GM21447 (cell line): ENCODE results near the gene ENC1.

Source experiments
- ATAC-seq: cut with Tn5 transposase; IDR thresholded peaks from one replicate; pipeline ENCODE4 v1.9.1; 2021; ENCODE audit not compliant: unreplicated experiment

The ENC1 gene

GRCh38 chr5:74632947-74633356 is 7.6 kb downstream of the ENC1 start:
- ATAC-seq: no peak

DNA sequence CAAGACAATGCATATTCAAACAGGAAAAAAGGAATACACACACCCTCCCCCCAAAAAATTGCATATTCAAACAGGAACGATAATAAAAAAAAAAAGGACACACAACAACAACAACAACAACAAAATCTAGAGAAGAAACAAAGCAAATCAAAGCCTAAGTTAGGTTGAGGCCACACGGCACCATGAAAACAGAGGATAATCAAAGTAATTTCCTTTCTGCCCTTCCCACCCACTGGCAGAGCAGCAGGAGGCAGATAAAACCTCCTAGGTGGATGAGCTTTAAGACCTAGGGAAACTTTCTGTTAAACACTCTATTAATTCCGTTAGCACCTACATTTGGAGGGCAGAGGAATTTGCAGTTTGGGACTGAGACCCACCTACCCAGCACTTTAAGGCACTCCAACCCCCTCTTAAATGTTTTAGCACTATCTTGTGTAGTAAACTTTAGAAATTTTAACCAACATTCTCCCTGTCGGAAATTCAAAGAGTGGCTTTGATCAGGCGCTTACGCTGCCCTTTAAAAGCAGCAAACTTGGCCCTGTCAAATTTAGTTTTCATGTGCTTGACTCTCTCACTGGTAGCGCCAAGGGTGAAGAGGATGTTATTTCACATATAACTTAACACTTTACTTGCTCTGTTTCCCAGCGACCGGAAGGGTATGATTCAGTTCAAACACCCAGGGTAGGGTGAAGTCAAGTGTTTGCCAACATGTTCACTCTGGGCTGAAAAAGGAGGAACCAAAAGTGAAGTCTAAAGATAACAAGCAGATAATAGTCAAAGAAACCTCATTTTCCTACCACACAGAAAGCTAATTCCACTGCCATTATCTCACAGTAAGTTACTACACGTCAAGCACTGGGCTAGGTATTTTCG is 9.2 kb downstream of the ENC1 start:
- peak; percentile 91 for ATAC-seq

- ATAC-seq: no peak
Measured at GRCh38 chr5:74630453-74631066, 10.0 kb downstream of the ENC1 start.

DNA sequence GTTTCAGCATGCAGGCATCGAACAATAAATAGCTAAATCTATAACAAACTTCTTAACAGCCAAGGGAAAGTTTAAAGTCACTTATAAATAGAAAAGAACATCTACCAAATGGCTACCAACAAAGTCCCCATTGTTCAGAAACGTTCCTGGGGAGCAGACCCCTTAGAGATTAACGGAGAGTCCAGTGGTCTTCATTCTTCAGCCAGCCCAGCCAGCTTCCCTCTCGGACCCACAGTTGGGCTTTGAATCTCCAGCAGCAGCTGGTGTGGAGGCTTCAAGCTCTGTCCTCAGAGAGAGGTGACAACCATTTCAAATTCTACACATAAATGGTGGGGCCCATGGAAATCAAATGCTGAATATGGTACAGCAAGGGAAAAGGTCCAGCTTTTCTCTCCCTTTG is 11.2 kb downstream of the ENC1 start:
- ATAC-seq: no peak

- ATAC-seq: no peak
Measured at GRCh38 chr5:74628359-74628758, 12.2 kb downstream of the ENC1 start.

DNA sequence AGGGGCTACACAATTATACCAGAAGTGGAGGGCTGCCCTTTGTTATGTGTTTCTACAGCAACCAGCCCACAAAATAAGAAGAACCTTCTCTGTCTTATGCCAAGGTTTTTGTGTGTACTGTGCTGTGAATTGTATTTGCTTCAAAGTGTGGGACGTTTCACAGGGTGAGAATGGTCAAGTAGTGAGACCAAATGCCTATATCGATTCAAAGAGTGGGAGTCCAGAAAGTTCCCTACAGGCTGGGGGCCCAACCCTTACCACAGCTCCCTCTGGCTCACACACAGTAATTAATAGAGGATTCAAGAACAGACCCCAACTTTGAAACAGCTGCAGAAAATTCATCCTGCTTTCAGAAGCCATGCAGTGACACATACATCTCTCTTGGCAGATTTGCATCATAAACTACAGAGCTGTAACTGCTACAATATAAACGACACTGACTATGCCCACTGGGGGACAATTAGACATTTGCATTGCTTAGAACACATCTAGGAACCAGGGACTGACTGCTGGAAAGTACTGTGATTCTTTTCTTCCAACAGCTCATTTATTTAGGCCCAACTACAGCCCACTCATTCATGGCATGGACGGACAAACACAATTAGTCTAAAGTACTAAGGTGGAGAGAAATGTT is 12.8 kb downstream of the ENC1 start:
- no peak for ATAC-seq

GRCh38 chr5:74626386-74627222 is 13.9 kb downstream of the ENC1 start:
- ATAC-seq: no peak

DNA sequence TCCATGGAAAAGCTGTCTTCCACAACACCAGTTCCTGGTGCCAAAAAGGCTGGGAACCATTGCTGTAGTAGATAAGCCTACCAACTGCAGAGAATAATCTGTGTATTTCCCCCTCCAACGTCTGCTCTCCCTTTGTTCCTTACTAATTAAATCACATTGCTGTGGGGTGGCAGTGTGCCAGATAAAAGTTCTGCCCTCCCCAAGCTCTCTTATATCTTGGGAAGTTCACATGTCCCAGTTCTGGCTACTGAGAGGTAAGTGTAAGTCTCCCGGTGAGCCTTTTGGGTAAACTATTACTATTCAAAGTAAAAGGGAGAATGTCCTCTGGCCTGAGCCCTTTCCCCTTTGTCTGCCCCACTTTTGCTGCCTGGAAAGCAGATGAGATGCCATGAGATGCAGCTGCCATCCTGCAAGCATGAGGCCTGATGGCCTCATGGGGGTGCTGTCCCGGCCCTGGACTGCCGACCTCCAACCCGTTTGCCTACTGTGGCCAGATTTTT is 14.7 kb downstream of the ENC1 start:
- no peak for ATAC-seq

DNA sequence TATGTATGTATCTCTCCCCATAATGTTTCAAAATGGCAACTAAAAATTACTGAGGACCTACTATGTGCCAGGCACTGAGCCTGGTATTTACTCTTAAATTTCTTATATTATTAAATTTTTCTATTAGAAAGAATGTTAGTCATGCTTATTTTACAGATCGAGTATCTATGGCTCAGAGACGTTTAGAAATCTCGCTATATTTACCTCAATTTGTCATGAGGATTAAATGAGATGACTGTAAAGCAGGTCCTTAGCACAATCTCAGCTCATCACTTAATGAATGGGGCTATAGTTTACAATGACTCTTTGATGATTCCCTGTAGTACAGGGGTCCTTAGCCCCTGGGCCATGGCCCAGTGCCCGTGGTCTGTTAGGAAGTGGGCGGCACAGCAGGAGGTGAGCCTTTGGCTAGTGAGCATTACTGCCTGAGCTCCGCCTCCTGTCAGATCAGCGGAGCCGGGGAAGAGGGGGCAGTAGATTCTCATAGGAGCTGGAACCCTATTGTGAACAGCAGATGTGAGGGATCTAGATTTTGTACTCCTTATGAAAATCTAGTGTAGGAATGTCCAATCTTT is 15.5 kb downstream of the ENC1 start:
- no peak for ATAC-seq

- ATAC-seq: no peak
Measured at GRCh38 chr5:74624501-74624900, 16.0 kb downstream of the ENC1 start.

DNA sequence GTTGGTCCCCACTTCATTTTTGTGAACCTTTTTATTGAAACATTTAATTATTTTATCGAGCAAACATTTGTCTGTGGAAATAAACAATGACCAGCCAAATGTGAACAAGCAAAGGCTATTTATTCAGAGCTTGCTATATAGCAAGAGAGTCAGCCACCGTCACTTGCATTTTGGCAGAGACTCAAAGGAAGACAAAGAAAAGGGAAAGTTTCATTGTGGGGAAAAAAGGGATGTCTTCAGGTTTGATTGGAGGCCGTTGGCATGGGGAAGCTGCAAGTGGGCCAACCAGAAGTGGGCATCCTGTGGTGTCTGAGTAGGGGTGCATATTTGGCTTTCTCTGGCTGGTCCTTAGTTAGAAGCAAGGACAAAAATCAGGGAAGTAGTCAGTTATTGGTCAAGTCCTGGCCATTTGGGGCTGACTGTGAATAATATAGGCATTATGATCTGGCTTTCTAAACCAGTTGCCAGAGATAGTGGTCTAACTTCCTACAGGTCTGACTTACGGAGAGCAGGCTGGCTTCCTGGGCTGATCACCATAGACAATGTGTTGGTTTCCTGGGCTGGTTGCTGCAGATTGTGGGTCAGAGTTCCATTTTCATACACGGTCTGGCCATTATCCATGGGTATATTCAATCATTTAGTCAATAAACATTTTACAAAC is 16.6 kb downstream of the ENC1 start:
- ATAC-seq: no peak

DNA sequence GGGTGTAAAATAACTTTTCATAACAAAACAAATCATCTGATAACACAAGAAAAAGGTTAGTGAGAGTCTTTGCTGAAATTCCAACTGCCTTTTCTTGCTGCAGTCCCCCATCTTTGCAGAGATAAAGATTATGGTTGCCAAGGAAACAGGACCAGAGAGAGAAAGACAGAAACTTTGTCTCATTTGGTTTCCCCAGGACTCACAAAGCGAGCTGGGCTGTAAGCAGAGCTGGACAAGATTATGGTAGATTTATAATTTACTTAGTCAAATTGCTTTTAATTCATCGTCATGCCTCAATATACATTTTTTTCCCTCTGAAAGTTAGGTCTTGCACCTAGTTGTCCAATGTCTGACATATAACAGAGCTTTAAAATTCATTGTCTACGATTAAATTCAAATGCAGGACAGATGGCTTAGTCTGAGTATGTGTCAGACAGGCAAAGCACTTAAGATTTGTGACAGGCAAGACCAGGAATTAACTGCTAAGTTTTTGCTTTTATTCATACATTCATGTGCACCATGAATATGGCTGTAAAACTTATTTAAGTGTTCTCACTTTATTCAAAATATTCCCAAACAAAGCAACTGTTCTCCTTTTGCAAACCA is 17.4 kb downstream of the ENC1 start:
- ATAC-seq: no peak

DNA sequence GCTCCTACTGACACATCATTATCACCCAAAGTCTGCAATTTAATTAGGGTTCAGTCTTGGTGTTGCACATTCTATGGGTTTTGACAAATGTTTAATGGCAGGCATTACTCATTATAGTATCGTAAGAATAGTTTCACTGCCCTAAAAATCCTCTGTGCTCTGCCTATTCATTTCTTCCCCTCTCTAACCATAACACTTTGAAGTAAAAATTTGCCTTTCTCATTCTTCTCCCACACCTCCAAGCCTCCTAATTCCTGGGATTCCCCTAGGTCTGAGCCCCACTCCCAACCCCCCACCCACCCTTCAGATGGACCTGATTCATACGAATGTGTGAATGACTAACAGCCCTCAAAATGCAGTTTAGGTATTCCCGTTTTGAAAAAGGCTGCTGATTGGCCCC is 18.4 kb downstream of the ENC1 start:
- no peak for ATAC-seq

DNA sequence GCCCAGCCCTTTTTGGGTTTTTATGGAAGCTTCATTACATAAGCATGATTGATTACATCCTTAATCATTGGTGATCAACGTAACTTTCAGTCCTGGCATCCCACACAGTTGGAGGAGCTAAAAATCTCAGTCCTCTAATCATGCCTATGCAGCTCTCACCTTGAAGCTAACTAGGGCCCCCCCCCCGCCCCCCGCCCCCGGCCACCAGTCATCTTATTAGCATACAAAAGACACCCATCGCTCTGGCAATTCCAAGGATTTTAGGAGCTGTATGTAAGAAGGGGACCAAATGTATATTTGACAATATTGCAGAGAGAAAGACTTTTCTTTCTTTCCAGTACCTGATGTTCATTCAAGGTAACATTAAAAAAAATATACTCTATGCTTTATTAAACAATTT is 19.0 kb downstream of the ENC1 start:
- no peak for ATAC-seq

GRCh38 chr5:74619308-74619707 is 21.2 kb downstream of the ENC1 start:
- ATAC-seq: no peak

DNA sequence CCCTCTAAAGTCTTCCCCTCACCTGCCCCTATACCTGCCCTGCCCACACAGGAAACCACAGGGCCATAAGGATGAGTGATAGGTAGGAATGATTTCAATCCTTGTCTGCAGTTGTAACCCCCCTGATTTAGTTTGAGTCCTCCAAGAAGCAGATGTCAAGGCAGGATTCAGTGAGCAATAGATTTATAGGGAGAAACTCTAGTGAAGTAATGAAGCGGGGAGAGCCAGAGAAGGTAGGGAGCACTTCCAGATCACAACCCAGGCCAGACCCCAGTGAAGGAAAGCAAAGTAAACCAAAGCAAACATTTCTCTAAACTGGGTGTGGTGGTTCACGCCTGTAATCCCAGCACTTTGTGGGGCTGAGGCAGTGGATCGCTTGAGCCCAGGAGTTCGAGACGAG is 22.4 kb downstream of the ENC1 start:
- no peak for ATAC-seq

DNA sequence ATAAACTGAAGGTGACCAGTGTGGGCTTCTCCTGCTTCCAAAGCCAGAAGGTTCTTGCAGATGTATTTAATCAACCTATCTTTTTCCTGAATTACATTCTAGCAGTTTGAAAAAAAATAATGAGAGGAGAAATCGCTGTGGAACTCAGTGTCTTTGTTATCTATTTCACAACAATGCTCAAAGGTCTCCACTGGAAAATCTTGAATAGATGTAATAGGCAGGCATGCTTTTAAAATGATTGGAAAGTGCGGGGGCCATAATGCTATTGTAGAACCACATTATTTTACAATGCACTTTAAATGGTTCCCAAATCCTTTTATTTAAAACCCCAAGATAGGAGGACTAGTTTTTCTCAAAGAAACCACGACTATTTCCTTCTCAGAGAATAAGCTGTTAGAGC is 23.3 kb downstream of the ENC1 start:
- no peak for ATAC-seq

- no peak for ATAC-seq
Measured at GRCh38 chr5:74616236-74617146, 24.0 kb downstream of the ENC1 start.

GRCh38 chr5:74613283-74613682 is 27.2 kb downstream of the ENC1 start:
- ATAC-seq: no peak
